Measurements from ENCODE around the gene EMX1. TPM values are rescaled to one million over a fixed set of nuclear protein-coding genes. Genes with fewer than 3 reads are reported as not detected.

Gene EMX1
- total and polyA plus RNA-seq, 2 of the 13 experiments (the other 11 are each of a cell fraction or from before 2014, with no cell fraction given): 0.62 to 4.9 TPM

DNA sequence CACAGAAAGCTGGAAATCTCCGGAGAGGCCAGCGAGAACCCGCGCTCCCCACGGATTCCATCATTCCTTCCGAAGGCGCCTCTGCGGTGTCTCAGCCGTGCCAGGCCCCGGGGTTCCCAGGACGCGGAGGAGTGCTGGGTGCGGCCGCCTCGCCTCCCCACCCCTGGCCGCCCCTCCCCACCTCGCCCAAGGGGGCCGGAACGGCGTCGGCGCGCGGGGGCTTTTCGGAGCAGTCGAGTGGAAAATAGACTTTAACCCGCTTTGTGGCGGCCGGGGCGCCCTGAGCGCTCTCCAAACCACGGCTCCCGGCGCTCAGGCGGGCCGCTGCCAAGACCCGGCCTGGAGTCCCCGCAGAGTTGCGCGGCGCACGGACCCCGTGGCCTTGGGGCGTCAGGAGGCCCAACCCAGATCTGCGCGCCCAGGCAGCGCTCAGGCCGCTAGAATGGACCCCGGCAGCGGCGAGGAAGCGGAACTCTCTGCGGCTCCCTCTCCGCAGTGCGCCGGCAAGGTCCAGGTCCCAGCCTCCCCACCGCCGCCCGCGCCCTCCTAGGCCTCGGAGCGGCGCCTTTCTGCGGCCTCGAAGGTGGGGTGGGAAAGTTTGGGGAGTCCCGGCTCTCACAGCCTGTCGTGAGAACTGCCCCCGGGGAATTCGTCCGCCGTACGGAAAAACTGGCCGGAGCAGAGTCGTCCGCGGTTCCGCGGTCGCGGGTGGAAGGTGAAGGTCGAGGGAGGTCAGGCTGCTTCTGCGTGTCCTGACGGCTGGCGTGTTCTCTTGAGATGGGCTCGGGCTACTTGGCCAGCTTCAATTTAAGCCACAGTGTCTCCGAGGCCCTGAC, 1.2 kb upstream of the EMX1 start:
- FAIRE-seq (no peak), ATAC-seq (peak; percentile 80), DNase-seq (ENCODE audit: low spot score) (peak; percentile 60)
- H3K27me3 ChIP-seq (ENCODE audit: control insufficient read depth in 1 of 2, insufficient read depth in 2 of 2, low read length in 2 of 2): peaks cover 17 to 86% of the 10 kb centered on the region in 2 experiments
- POLR2A ChIA-PET: interaction anchor here (1.9 to 3.0 kb wide), 2 partner anchors 27 to 29 kb away, joined by 5 to 13 read pairs; partner anchors contain the start of gene SPR
- H3K9ac ChIP-seq (ENCODE audit: insufficient read depth, low read depth, low read length): peak overlapping the region; percentile 62
- no peak overlapping the region for H3K27ac ChIP-seq (ENCODE audit: extremely low read length, insufficient read depth, low read length)
- intact Hi-C loops (cut with micrococcal nuclease; ENCODE audit: unreplicated experiment): loop anchor here (1.0 kb wide), 1 partner anchor 261 kb away; no protein-coding TSS in a partner anchor
- no peaks in the 10 kb centered on the region; the same call in 1 of the 2 replicates for H4K20me1 ChIP-seq (ENCODE audit: insufficient read depth, low read length)
- peak overlapping the region; percentile 78 for H2AFZ ChIP-seq (ENCODE audit: low read length)
- H3K4me3 ChIP-seq (replicated peaks in 1 of 3; ENCODE audit: insufficient read depth in 1 of 3, low read depth in 2 of 3, low read length in 3 of 3): peak overlapping the region; percentile 64 to 83 (median 69)
- H3K36me3 ChIP-seq (replicated peaks in 1 of 2; ENCODE audit: control insufficient read depth in 1 of 2, insufficient read depth in 2 of 2, low read length in 2 of 2): no peaks in the 10 kb centered on the region
- no peaks in the 10 kb centered on the region for H3K79me2 ChIP-seq (ENCODE audit: insufficient read depth, low read length)
- peaks cover 41% of the 10 kb centered on the region for H3K4me1 ChIP-seq (ENCODE audit: insufficient read depth, low read length)
- in situ Hi-C loops (cut with HindIII; ENCODE audit: extremely low pct_ligation_motif_present, low pct_unique_long_range_greater_than_20kb): no loop called here
- no TSS peak for BruUV-seq (replicated peaks)
- peak overlapping the region; percentile 100 for H3K4me2 ChIP-seq (ENCODE audit: low read depth, low read length)
- CTCF ChIA-PET (ENCODE audit: low intra/inter-chr PET ratio, low total read pairs): no interaction called here
- WGBS (ENCODE audit: low lambda C conversion rate): 14% methylated on average over 38 of the region's 86 CpGs
- no peaks in the 10 kb centered on the region for H3K9me3 ChIP-seq (ENCODE audit: low read length)
- TF ChIP-seq ZNF713 (CRISPR knock-in tag; IDR thresholded peaks at IDR 0.05) (no peak), HNRNPLL (IDR thresholded peaks at IDR 0.05; ENCODE audit: low read depth, low read length, poor library complexity, severe bottlenecking) (peak; percentile 68), SAP130 (CRISPR knock-in tag; IDR thresholded peaks at IDR 0.05; ENCODE audit: low read depth) (peak; percentile 43), KLF12 (CRISPR knock-in tag; IDR thresholded peaks at IDR 0.05; ENCODE audit: borderline replicate concordance) (peak; percentile 79; the same call in 1 of the 2 replicates), SP140L (CRISPR knock-in tag; IDR thresholded peaks at IDR 0.05; ENCODE audit: borderline replicate concordance) (peak; percentile 73; the same call in 1 of the 2 replicates), ZNF720 (CRISPR knock-in tag; IDR thresholded peaks at IDR 0.05) (no peak), EEA1 (CRISPR knock-in tag; IDR thresholded peaks at IDR 0.05; ENCODE audit: borderline replicate concordance) (no peak), ZNF326 (CRISPR knock-in tag; IDR thresholded peaks at IDR 0.05; ENCODE audit: borderline replicate concordance) (no peak), NFYB (CRISPR knock-in tag; IDR thresholded peaks at IDR 0.05) (peak; percentile 43; the same call in 1 of the 2 replicates), STAT5B (CRISPR knock-in tag; IDR thresholded peaks at IDR 0.05) (no peak), GATAD1 (CRISPR knock-in tag; IDR thresholded peaks at IDR 0.05) (peak; percentile 46; the same call in 1 of the 2 replicates), ZNF317 (CRISPR knock-in tag; IDR thresholded peaks at IDR 0.05) (peak; percentile 42; the same call in 1 of the 2 replicates), MAF1 (CRISPR knock-in tag; IDR thresholded peaks at IDR 0.05; ENCODE audit: borderline replicate concordance) (no peak), ZKSCAN1 (IDR thresholded peaks at IDR 0.05; ENCODE audit: low read length) (no peak), SNAPC2 (CRISPR knock-in tag; IDR thresholded peaks at IDR 0.05) (0 out of 2 replicates have a peak, but pooled peaks have one; percentile 21), ZNF629 (CRISPR knock-in tag; conservative IDR thresholded peaks at IDR 0.05) (no peak)
- TF ChIP-seq, protein P1, sequence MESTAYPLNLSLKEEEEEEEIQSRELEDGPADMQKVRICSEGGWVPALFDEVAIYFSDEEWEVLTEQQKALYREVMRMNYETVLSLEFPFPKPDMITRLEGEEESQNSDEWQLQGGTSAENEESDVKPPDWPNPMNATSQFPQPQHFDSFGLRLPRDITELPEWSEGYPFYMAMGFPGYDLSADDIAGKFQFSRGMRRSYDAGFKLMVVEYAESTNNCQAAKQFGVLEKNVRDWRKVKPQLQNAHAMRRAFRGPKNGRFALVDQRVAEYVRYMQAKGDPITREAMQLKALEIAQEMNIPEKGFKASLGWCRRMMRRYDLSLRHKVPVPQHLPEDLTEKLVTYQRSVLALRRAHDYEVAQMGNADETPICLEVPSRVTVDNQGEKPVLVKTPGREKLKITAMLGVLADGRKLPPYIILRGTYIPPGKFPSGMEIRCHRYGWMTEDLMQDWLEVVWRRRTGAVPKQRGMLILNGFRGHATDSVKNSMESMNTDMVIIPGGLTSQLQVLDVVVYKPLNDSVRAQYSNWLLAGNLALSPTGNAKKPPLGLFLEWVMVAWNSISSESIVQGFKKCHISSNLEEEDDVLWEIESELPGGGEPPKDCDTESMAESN (CRISPR knock-in tag; conservative IDR thresholded peaks at IDR 0.05): 0 out of 2 replicates have a peak, but pooled peaks have one; percentile 69
- TF ChIP-seq, protein P2, sequence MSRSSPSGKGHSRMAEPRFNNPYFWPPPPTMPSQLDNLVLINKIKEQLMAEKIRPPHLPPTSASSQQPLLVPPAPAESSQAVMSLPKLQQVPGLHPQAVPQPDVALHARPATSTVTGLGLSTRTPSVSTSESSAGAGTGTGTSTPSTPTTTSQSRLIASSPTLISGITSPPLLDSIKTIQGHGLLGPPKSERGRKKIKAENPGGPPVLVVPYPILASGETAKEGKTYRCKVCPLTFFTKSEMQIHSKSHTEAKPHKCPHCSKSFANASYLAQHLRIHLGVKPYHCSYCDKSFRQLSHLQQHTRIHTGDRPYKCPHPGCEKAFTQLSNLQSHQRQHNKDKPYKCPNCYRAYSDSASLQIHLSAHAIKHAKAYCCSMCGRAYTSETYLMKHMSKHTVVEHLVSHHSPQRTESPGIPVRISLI (CRISPR knock-in tag; IDR thresholded peaks at IDR 0.05; ENCODE audit: borderline replicate concordance): no peak
- TF ChIP-seq, protein P3, sequence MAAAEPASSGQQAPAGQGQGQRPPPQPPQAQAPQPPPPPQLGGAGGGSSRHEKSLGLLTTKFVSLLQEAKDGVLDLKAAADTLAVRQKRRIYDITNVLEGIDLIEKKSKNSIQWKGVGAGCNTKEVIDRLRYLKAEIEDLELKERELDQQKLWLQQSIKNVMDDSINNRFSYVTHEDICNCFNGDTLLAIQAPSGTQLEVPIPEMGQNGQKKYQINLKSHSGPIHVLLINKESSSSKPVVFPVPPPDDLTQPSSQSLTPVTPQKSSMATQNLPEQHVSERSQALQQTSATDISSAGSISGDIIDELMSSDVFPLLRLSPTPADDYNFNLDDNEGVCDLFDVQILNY (CRISPR knock-in tag; conservative IDR thresholded peaks at IDR 0.05): peak; percentile 65; the same call in 1 of the 2 replicates
- TF ChIP-seq, protein P4, sequence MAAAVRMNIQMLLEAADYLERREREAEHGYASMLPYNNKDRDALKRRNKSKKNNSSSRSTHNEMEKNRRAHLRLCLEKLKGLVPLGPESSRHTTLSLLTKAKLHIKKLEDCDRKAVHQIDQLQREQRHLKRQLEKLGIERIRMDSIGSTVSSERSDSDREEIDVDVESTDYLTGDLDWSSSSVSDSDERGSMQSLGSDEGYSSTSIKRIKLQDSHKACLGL (CRISPR knock-in tag; IDR thresholded peaks at IDR 0.05): peak; percentile 85; the same call in 1 of the 2 replicates

All from HepG2 (cell line).